Stimulated activated CD8-positive, alpha-beta memory T cell treated with anti-CD3 and anti-CD28 coated beads, Interleukin-2, amount 100 ng/mL, for 48 hours (primary cell): Measurements from ENCODE around the gene PRRX1.

Experiments used
- DNase-seq, 2 donors: peaks; one replicate each; pipeline ENCODE4 v3.0.0-alpha.2; 2020; ENCODE audit warnings: low read depth in 2 of 2

PRRX1 gene

DNA sequence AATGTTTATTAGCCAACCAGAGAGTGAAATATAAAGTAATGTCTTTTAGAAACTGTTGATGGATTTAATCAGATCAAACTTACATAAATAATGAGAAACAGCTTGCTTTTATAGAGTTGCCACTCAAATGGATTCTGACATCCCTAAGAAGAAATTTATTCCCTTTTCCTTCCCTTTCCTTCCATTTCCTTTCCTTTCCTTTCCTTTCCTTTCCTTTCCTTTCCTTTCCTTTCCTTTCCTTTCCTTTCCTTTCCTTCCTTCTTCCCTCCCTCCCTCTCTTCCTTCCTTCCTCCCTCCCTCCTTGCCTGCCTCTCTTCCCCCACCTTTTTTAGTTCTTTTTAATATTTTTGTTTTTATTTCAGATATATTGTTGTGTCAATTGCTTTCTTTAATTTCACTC is 27.3 kb downstream of the PRRX1 start:
- no peak for DNase-seq

DNA sequence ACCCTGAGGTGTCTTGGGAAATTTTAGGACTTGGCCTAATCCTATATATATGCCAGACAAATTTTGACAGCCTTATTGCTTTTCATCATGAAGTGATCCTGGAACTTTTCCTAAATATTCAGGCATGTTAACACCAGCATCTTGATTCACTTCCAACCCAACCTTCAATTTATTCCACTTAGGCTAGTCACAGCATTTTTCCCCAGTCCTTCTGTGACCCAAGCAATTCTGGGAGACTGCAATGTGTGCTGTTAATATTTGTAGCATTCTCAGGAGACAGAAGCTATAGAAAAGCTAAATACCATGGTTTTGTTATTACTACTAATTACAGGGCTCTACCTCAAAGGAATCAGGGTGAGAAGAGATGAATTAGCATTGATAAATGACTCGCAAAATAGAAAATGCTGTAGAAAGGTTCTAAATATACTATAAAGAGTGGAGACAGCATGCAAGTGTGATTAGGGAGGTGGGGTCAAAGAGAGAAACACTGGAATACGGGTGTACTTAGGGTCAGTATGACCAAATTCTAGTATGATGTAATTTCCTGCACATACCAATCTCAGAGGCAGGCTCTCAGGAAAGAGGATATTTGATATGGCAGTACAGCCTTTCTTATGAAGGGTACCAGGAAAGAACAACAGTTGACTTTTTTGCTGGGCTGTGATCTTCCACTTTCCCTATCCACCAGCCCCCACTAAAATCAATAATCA is 29.1 kb downstream of the PRRX1 start:
- no peak for DNase-seq

DNA sequence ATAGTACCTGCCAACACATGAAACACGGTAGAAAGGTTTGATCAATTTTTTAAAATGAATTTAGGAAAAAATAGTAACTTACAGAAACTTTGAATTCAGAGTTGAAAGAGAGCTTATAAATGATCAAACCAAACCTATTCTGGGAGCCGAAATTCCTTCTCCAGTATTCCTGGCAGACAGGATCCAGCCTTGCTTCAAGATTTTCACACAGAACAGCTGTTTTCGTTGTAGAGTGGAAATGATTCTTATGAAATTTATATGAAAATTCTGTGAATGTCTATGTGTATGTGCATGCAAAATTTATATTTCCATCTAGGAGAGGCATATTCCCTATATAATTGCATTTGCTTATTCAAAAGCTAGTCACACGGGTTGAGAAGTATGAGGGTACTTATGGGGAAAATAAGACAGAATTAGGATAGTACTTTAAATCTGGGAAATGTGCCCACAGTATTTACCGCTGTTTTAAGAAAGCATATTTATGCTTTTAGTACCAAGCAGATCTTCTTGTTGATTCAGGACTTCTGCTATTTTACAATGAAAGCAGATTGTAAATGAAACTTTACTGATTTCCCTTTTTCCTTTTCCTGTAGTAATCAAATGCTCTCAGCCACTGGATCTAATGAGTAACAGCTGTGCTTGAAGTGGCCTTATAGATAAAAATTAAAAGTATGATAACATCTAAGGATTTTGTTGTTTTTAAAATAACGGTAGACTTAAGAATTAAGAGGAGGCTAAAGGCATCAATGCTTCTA is 30.4 kb downstream of the PRRX1 start:
- DNase-seq, result no peak

DNA sequence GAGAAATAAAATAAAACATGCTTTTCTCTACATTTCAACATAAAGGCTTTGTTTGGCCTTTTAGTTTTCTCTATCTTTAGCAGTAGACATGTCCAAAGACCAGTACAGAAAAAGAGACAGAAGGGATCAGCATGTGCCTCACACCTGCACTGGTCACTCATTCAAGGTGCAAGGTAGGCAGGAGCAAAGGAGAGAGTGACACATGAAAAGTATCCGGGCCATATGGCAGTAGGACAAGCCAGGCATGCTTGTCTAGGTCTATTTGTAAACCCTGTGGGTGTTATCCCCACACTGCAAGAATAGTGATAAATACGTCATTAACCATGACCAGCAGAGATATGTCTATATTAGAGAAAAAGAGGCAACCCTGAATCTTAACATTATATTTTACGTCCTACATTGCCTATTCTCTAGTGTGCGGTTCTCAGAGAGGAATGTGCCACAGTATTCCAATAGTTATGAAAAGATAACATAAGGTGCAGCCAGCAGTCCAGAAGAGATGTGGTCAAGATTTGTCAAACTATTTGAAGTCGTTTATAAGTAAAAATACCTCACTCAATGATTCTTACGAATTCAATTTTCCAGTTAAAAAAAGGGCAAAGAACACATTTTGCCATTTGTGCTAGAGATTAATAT is 32.1 kb downstream of the PRRX1 start:
- DNase-seq, result no peak

DNA sequence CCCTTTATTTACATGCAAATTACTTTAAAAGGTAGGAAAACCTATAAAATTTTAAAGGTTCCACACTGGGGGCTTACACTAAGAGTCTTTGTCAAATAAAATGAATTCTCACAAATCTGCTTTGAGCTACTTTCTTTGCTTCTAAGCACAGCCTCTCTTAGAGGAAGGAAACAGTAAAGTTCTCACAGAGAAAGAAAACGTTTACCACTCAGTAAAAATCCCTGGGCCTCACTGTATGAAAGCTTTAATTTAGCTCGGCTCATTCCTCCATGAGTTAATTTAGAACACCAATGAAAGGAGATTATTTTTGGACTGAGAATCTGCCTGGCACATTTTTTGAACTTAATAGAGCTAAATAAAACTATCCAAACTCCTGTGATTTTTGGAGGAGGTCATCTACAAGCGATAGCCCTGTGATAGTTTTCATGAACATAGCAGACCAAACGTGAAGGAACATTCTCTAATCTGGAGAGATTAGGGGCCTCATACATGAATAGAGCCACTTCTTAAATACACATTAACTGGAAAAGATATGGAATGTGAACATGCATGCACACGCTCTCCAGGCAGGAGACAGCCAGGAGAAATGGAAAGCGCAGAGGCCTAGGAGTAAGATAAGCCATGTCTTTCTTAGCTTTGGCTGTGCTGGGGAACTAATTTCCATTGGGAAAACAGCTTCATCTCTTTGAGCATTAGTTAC is 32.8 kb downstream of the PRRX1 start:
- no peak for DNase-seq

DNA sequence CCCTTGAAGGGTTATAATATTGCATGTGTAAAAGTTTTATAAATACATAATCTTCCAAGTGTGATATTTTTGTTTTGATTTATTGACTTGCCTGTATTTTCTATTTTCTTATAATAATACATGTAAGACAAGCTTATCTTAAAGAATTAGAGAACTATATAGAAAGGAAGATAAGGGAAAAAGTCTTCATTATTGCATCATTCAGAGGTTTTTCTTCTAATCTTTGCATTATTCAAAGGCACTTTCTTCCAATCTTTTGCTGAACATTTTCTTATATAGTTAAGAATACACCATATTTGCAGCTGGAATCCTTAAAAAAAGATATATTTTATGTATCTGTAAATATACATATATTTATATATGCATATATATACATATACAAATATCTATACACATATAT is 33.4 kb downstream of the PRRX1 start:
- no peak for DNase-seq

DNA sequence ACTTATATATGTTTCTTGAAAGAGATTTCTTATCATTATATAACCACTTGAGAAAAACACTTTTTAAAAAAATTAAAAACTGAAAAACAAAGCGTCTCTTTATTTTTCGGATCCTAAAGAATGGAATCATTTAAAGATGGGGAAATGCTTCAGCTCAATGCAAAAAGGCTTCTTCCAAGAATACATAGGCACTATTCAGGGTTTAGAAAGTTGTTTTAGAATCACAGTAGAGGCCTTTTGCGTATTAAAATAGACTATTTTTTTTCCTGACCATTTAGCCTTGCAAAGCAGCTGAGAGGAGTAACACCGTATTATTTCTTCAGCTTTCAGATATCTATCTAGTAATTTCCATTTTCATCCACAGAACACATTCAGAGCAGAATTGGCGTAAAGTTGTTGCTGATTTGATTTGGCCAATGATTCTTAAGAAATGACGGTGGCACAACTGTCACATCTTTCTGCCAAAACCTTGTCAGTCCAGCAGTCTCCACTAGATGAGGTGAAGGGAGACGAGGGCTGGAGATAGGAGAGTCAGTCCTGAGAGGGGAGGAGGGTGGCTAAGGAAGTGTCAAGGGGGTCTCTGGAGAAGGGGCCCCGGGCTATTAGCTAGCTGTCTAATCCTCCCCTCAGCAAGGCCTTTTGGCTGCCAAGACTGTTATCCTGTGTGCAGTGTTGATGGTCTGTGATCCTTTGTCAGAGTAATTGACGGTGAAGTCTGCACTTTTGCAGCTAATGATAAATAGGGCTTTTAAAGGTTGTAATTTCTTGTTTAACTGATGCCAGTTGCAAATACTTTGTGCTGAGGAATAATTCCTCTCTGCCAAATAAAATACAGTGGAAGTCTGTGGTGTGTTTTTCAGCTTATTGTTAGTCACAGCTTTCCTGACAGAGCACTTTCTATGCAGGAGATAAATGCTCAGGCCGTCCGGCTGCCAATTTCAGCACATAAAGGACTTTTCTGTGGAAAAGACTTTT is 34.7 kb downstream of the PRRX1 start:
- no peak for DNase-seq

DNA sequence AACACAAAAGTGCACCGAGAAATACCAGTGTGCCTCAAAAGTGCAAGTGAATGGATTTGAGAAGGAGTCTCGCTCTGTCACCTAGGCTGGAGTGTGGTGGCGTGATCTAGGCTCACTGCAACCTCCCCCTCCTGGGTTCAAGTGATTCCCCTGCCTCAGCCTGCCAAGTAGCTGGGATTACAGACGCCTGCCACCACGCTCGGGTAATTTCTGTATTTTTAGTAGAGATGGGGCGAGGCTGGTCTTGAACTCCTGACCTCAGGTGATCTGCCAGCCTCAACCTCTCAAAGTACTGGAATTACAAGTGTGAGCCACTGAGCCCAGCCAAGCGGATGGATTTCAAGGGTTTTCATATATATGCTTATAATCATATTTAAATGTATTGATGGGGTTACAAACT is 35.8 kb downstream of the PRRX1 start:
- DNase-seq, result no peak

DNA sequence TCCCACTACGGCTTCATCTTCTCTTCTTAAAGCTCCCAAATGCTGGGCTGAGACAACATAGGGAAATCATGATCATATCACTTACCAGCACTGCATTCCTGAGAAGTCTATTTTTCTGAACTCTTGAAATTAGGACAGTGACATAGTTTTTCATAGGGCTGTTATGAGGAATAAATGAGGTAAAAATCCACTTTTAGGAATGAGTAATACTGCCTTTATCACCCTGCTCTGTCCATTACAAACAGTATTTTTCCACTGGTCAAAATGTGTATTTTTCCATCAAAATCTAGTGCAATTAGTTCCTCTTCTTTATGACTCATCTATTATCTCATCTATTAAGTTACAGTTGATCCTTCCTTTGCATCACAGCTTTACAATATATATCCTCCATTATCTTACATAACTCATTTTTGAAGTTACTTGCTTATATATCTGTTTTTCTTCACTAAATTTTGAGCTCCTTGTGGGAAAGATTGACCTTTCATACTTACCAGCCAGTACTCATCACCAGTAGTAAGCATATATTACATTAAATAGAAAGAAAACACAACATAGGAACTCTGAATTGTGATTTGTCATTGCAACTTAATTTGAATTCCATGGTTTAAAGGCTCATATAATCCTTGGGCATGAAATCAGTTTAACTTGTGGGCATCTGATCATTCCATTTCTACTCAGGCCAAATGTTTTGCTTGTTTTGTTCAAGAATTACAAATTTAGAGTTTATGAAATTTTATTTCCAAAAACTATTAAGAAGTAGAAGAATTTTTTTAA is 37.1 kb downstream of the PRRX1 start:
- DNase-seq, result no peak

DNA sequence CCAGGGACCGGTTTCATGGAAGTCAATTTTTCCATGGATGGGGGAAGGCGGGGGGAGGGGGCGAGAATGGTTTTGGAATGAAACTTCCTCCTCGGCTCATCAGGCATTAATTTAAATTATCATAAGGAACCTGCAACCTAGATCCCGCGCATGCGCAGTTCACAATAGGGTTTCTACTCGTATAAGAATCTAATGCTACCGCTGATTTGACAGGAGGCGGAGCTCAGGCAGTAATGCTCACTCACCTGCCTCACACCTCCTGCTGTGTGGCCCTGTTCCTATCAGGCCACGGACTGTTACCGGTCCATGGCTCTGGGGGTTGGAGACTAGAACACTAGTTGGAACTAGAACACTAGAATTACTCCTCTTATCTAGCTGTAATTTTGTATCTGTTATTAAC is 38.0 kb downstream of the PRRX1 start:
- no peak for DNase-seq

DNA sequence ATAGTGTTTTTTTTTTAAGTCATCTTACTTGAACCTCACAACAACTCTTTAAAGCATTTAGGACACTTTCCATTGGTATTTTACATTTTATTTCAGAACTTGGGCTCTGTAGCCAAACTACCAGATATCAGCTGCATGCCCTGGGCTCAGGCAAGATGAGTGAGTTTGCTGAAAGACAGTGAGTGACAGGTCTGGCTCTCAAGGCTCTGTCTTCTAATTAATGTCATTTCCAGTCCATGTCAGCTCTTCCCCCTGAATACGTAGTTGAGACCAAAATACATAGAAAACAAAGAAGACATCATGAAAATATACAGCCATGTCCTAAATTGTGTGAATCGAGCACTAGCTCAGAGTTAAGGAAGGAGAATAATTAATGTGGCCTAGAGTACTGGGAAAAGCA is 39.7 kb downstream of the PRRX1 start:
- DNase-seq, result no peak

DNA sequence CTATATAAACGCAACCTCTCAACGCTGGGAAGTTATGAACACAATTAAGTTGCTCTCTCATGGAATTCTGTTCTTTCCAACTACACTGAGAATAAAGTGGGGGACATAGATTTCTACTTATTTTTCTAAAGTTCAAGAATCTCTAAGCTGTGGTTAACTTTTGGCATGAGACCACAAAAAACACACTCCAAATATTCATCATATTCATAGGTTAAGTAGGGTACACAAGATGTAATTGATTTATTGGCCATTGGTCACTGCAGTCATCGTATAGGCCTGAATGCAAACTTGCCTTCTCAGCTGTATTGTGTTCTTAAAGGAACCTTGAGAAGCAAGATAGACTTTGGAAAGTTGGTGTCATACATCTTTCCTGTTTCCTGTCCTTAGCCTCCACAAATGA is 40.3 kb downstream of the PRRX1 start:
- no peak for DNase-seq

DNA sequence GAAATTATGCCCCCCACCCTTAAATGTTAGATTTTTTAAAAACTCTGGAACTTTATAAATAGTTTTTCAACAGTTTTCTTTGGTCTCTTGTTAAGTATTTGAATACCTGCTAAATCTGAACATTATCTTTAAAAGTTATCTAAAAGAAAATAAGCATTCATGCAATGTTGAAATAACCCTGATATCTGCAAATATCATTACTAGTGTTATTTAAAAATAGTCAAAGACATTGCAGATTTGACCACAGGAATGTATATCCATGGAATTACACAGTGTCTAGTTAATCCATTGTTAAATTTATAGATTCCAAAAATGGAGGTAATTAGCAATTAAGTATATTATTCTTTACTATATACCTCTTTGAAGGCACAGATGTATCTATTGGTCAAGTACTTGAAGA is 42.0 kb downstream of the PRRX1 start:
- DNase-seq, result no peak

DNA sequence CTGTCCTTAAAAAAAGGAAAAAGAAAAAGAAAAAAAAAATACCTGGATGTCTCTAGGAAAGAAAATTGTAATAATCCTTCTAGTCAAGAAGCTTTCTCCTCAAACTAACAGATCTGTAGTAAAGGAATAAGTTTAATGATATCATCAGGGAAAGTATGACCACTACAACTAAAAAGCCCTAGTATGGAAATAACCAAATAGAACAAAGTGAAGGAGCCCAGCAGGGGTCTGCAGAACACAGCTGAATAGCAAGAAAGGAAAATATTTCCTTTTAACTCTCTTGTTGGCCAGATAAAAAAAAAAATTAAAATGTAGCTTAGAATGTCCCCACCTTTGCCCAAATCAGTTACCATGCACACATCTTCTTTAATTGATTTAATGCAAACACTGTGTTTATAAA is 43.2 kb downstream of the PRRX1 start:
- DNase-seq, result no peak

DNA sequence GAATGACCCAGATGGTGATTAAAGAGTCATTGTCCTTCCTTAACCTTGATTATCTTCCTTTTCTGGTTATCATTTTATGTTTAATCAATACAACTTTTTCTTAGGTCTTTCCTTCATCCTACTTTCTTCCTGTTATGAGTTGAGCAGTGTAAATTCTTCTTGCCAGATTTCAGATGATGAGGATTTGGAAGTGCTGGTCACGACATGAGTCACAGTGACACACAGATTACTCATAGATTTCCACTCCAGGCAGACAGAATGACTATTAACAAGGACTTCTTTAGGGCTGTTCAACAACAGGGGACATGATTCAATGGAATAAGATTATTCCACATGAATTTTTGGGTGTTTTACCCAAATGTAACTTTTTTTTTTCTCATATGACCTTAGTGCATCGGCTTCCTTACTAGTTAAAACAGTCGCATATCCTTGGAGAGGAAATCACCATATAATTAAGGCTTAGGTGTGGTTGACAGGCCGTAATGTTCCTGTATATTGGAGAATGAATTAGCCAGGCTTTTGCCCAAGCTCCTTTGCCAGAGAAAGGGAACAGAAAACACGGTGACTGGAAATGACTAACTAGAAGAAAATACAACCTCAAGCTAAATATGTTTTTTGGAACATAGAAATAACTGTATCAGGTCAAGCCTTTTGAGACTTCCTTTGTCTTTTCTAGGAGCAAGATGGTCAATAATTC is 44.2 kb downstream of the PRRX1 start:
- no peak for DNase-seq

DNA sequence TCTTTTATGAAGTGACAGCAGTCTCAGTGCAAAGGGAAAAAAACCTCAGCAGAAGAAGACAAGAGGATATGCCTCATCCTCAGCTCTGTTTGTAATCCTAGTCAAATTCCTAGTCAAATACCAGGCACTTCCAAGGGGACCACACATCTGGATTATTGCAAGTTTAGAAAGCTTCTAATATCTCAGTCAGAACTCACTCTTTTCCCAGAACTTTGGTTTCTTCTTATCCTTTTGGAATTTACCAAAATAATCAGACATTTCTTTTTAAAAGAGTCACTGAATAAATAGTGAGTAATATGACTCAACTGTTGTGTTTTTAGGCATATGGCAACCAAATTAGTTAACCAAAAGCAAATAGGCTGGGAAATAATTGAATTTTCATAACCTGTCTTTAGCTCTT is 47.8 kb downstream of the PRRX1 start:
- DNase-seq, result no peak

DNA sequence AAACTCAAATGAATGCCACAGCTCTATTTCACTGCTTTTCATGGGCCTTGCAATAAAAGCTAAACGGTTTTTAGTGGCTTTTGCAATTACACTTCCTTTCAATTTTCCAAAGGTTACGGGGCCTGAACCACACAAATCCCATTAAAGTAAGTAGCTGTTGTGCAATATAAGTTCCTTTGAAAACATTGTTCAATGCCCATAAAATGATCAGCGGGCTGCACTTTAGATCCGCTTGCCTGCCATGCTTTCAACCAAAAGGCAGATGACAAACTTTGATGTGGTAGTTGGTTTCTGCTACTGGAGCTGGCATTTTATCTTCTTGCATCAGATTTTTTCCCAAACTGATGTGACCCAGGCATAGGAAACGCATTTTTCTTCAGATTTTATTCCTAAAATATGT is 50.2 kb downstream of the PRRX1 start:
- no peak for DNase-seq

DNA sequence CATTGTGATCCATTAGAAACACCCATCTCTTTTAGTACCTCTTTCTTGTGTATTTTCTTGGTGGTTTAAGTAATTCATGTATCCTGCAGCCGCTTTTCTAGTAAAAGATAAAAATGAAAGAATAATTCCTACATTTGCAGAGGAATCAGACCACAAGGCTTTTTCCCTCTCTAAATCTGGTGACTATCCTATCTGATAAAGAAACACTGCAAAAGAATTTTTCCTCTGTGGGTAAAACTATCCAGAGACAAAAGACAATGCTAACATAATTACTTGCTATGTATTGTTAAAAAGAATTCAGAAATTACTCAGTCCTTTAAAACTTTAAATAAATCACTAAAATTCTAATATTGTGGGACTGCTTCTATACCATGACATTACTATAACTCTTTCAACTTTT is 51.0 kb downstream of the PRRX1 start:
- no peak for DNase-seq

DNA sequence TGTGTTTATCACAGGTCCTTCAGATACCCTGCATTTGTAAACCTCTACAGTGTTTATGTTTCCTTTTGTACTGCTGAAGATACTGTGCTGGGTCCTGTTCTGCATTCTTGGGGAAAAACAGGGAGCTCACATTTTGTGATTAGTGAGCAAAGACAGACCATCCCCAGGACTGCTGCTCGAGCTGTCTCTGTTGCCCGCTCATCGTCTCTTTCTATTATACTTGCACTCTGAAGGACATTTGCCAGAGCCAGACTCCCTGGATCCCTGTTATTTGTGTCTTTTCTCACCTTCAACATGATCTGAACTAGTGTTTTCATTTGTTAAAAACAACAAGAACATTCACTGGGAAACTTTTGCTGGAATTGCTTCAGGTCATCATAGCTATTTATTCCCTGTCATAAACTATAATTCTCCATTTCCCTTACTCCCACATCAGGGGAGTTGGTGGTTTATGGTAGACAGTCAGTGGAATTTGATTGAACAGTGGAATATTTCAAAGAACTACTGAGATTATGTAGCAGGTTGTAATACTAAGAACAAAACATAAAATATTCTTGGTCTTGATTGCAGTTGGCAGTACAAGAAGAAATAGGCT is 53.0 kb downstream of the PRRX1 start:
- no peak for DNase-seq

DNA sequence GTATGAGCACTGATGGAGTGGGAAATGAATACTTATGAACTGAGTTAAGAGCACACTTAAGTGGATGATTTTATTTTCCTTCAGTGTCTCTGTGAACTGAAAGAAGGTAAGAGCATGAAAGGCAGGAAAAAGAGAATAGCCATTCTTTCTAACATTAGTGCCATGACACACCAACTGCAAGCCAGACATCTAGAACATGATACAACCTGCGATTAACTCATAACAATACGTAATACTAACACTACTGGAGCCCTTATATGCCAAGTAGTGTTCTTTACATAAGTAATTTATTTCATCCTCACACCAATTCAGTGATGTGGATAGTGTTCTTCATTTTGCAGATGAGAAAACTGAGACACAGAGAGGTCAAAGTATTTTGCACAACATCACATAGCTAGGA is 56.7 kb downstream of the PRRX1 start:
- DNase-seq, result no peak
